Bronchial epithelial cell (primary cell): ENCODE data around the gene MCRIP2. TPM values are rescaled to one million over a fixed set of nuclear protein-coding genes. Genes with fewer than 3 reads are reported as not detected.

ENCODE experiments used
- DNase-seq: peaks from one replicate; pipeline ENCODE4 v3.0.0-alpha.2; 2010; ENCODE audit warnings: low read depth
- FAIRE-seq: peaks from 2 replicates; lab custom pipeline; 2011; peaks lifted over from hg19 to GRCh38; lab: Jason Lieb, UNC
- H3K27me3 ChIP-seq: 2 replicates; pipeline ENCODE4 v1.5.1; 2011; ENCODE audit warnings: low read length; ENCODE audit not compliant: control insufficient read depth, insufficient read depth
- H3K36me3 ChIP-seq: 2 replicates; pipeline ENCODE4 v1.5.1; 2011; ENCODE audit warnings: low read length; ENCODE audit not compliant: control insufficient read depth, insufficient read depth
- H3K4me3 ChIP-seq: 2 replicates; pipeline ENCODE4 v1.5.1; 2011; ENCODE audit warnings: mild to moderate bottlenecking, low read depth, low read length, control low read depth
- total RNA-seq: library from RNA; depleted of rRNA; stranded (reverse); fragments of >200 nt; gene quantifications from 2 replicates; pipeline ENCODE4 v1.2.1, GENCODE V29; 2014
- TF ChIP-seq, protein P1 (sequence below): IDR thresholded peaks from 2 replicates; pipeline ENCODE4 v1.5.1; 2011; ENCODE audit warnings: mild to moderate bottlenecking, moderate library complexity, low read length, control low read depth, inconsistent platforms; ENCODE audit not compliant: insufficient read depth, severe bottlenecking

Gene MCRIP2
- total RNA-seq, 1 donor from 2014 or later: 45.0 TPM

DNA sequence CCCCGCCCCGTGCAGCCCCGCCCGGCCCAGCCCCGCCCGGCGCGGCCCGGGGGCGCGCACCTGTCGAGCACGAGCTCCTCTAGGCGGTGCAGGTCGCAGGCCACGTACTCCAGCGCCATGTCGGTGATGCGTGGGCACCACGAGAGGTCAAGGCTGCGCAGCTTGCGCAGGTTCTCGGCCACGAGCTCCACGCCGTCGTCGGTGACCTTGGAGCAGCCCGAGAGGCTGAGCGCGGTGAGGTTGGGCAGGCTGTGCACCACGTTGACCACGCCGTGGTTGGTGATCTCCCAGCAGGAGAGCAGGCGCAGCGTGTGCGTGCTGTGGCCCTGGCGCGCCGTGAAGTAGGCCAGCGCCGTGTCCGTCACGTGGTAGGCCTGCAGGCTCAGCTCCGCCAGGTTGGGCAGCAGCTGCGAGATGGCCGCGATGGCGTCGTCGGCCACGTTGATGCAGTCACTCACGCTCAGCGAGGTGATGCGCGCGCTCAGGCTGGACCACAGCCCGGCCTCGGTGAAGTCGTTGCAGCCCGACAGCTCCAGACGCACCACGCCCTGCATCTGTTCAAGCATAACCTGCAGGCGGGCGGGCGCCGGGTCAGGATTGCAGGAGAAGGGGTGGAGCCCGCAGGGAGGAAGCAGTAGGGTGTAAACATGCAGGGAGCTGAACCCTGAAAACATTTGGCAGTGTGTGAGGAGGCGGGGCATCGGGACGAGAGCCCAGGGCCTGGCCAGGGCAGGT lies 53.9 kb downstream of the MCRIP2 start:
- H3K36me3 ChIP-seq: no peaks in the 10 kb centered on the region
- H3K4me3 ChIP-seq: peak overlapping the region; percentile 33
- DNase-seq (peak; percentile 63), FAIRE-seq (no peak)
- TF ChIP-seq, protein P1, sequence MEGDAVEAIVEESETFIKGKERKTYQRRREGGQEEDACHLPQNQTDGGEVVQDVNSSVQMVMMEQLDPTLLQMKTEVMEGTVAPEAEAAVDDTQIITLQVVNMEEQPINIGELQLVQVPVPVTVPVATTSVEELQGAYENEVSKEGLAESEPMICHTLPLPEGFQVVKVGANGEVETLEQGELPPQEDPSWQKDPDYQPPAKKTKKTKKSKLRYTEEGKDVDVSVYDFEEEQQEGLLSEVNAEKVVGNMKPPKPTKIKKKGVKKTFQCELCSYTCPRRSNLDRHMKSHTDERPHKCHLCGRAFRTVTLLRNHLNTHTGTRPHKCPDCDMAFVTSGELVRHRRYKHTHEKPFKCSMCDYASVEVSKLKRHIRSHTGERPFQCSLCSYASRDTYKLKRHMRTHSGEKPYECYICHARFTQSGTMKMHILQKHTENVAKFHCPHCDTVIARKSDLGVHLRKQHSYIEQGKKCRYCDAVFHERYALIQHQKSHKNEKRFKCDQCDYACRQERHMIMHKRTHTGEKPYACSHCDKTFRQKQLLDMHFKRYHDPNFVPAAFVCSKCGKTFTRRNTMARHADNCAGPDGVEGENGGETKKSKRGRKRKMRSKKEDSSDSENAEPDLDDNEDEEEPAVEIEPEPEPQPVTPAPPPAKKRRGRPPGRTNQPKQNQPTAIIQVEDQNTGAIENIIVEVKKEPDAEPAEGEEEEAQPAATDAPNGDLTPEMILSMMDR: no peak
- H3K27me3 ChIP-seq: peaks cover 3% of the 10 kb centered on the region

Other genes with a start within 250 kb of the MCRIP2 start
- 35.3 and 64.0 TPM in 2 replicates for gene NME4, start 244.6 kb upstream of the MCRIP2 start, total RNA-seq
- gene DECR2, start 239.9 kb upstream of the MCRIP2 start, total RNA-seq: 3.7 and 7.6 TPM in 2 replicates
- 9.6 and 10.5 TPM in 2 replicates for gene RAB11FIP3, start 216.2 kb upstream of the MCRIP2 start, total RNA-seq
- 27.1 and 31.9 TPM in 2 replicates for gene CAPN15, start 114.1 kb upstream of the MCRIP2 start, total RNA-seq
- gene PRR35, start 81.4 kb upstream of the MCRIP2 start, total RNA-seq: not detected in 2 replicates
- gene NHLRC4, start 74.8 kb upstream of the MCRIP2 start, total RNA-seq: under 0.01 TPM in 2 replicates
- gene PIGQ, start 71.9 kb upstream of the MCRIP2 start, total RNA-seq: 17.2 and 17.9 TPM in 2 replicates
- gene RAB40C, start 51.8 kb upstream of the MCRIP2 start, total RNA-seq: 10.8 and 16.8 TPM in 2 replicates
- gene WFIKKN1, start 10.8 kb upstream of the MCRIP2 start, total RNA-seq: 0.13 TPM in 1 of 2 replicates, not detected in the other
- gene METTL26, start 5.5 kb upstream of the MCRIP2 start, total RNA-seq: 50.8 and 55.3 TPM in 2 replicates
- gene WDR90, start 7.5 kb downstream of the MCRIP2 start, total RNA-seq: 4.2 and 7.2 TPM in 2 replicates
- 44.5 and 52.4 TPM in 2 replicates for gene RHOT2, start 26.3 kb downstream of the MCRIP2 start, total RNA-seq
- gene RHBDL1, start 33.8 kb downstream of the MCRIP2 start, total RNA-seq: 9.2 and 14.0 TPM in 2 replicates
- gene STUB1, start 38.6 kb downstream of the MCRIP2 start, total RNA-seq: 159 and 204 TPM in 2 replicates
- gene JMJD8, start 42.5 kb downstream of the MCRIP2 start, total RNA-seq: 15.9 and 16.8 TPM in 2 replicates
- gene WDR24, start 48.6 kb downstream of the MCRIP2 start, total RNA-seq: 3.4 and 4.0 TPM in 2 replicates
- gene FBXL16, start 64.0 kb downstream of the MCRIP2 start, total RNA-seq: 0.53 and 0.64 TPM in 2 replicates
- gene METRN, start 73.3 kb downstream of the MCRIP2 start, total RNA-seq: 63.7 and 143 TPM in 2 replicates
- gene ANTKMT, start 79.3 kb downstream of the MCRIP2 start, total RNA-seq: 23.3 and 35.0 TPM in 2 replicates
- 0.90 and 1.6 TPM in 2 replicates for gene CCDC78, start 84.6 kb downstream of the MCRIP2 start, total RNA-seq
- gene HAGHL, start 85.3 kb downstream of the MCRIP2 start, total RNA-seq: 25.2 and 33.2 TPM in 2 replicates
- gene CIAO3, start 99.2 kb downstream of the MCRIP2 start, total RNA-seq: 33.2 and 43.1 TPM in 2 replicates
- 2.6 and 4.5 TPM in 2 replicates for gene MSLN, start 118.9 kb downstream of the MCRIP2 start, total RNA-seq
- gene RPUSD1, start 146.6 kb downstream of the MCRIP2 start, total RNA-seq: 20.9 and 27.4 TPM in 2 replicates
- 1.6 and 2.8 TPM in 2 replicates for gene CHTF18, start 146.8 kb downstream of the MCRIP2 start, total RNA-seq
- gene GNG13, start 158.9 kb downstream of the MCRIP2 start, total RNA-seq: not detected in 2 replicates